ENCODE data around the gene MZF1.

MZF1 gene

GRCh38 chr19:58569943-58570670 lies 3.0 kb downstream of the MZF1 start:
- DNase-seq: no peak

- DNase-seq: no peak
Observed at GRCh38 chr19:58569191-58569942, 3.8 kb downstream of the MZF1 start.

GRCh38 chr19:58568453-58569130 lies 4.5 kb downstream of the MZF1 start:
- DNase-seq: no peak

- DNase-seq: no peak
Observed at GRCh38 chr19:58566989-58567388, 6.1 kb downstream of the MZF1 start.

- no peak for DNase-seq
Observed at GRCh38 chr19:58563823-58564222, 9.3 kb downstream of the MZF1 start.

GRCh38 chr19:58563034-58563573 lies 10.0 kb downstream of the MZF1 start:
- DNase-seq: no peak

- no peak for DNase-seq
Observed at GRCh38 chr19:58562122-58563033, 10.8 kb downstream of the MZF1 start.

GRCh38 chr19:58561373-58562121 lies 11.6 kb downstream of the MZF1 start:
- DNase-seq: no peak

GRCh38 chr19:58560921-58561320 lies 12.2 kb downstream of the MZF1 start:
- no peak for DNase-seq

- DNase-seq: no peak
Observed at GRCh38 chr19:58560007-58560887, 12.9 kb downstream of the MZF1 start.

- no peak for DNase-seq
Observed at GRCh38 chr19:58559275-58560006, 13.7 kb downstream of the MZF1 start.

GRCh38 chr19:58558623-58559274 lies 14.4 kb downstream of the MZF1 start:
- no peak for DNase-seq

GRCh38 chr19:58558066-58558622 lies 15.0 kb downstream of the MZF1 start, which contains the start of gene UBE2M:
TSS of gene UBE2M (minus strand) at chr19:58558611. CDS start at chr19:58558381, 230 bp downstream.
- no peak for DNase-seq

GRCh38 chr19:58557221-58558065 lies 15.7 kb downstream of the MZF1 start:
- DNase-seq: no peak

GRCh38 chr19:58556622-58557220 lies 16.4 kb downstream of the MZF1 start:
- no peak for DNase-seq

- no peak for DNase-seq
Observed at GRCh38 chr19:58555920-58556621, 17.1 kb downstream of the MZF1 start.

- DNase-seq: no peak
Observed at GRCh38 chr19:58555369-58555885, 17.7 kb downstream of the MZF1 start.

Data from NCI-H526 treated with DMSO at 0.1 percent for 48 hours (cell line).